SK-N-SH treated with all-trans-retinoic acid at 6 μM for 48 hours (cell line): ENCODE data around the gene SKAP2.

Experiments used
- ATAC-seq: fragments of 200-7000 bp; cut with Tn5 transposase; 3 replicates; pipeline ENCODE4 v1.9.1; 2020; ENCODE audit warnings: mild to moderate bottlenecking, moderate library complexity
- ARNTL ChIP-seq: fragments of 450-650 bp; formaldehyde crosslinking; IDR thresholded peaks from 2 replicates; pipeline ENCODE4 v1.5.0; 2020; ENCODE audit warnings: low read depth, mild to moderate bottlenecking, moderate library complexity, borderline replicate concordance
- BACH2 ChIP-seq: fragments of 250-450 bp; sonication (Bioruptor Pico); IDR thresholded peaks from 2 replicates; pipeline ENCODE4 v1.9.0; 2021; ENCODE audit warnings: mild to moderate bottlenecking, borderline replicate concordance
- CREB5 ChIP-seq: fragments of 250-450 bp; sonication (Bioruptor Pico); IDR thresholded peaks from 2 replicates; pipeline ENCODE4 v1.5.1; 2020; ENCODE audit warnings: low read depth, mild to moderate bottlenecking, moderate library complexity
- ESRRG ChIP-seq: fragments of 250-450 bp; sonication (Bioruptor Pico); IDR thresholded peaks from 2 replicates; pipeline ENCODE4 v1.6.1; 2021; ENCODE audit warnings: mild to moderate bottlenecking
- GLIS3 ChIP-seq: fragments of 250-450 bp; sonication (Bioruptor Pico); IDR thresholded peaks from 2 replicates; pipeline ENCODE4 v1.5.0; 2020; ENCODE audit warnings: mild to moderate bottlenecking, moderate library complexity
- OSR1 ChIP-seq: fragments of 250-450 bp; sonication (Bioruptor Pico); IDR thresholded peaks from 2 replicates; pipeline ENCODE4 v1.8.0; 2022; ENCODE audit warnings: moderate library complexity, mild to moderate bottlenecking, inconsistent platforms
- POU6F1 ChIP-seq: fragments of 250-450 bp; sonication (Bioruptor Pico); IDR thresholded peaks from 2 replicates; pipeline ENCODE4 v1.8.0; 2021; ENCODE audit warnings: low read depth, mild to moderate bottlenecking, moderate library complexity, borderline replicate concordance
- PPARA ChIP-seq: fragments of 250-450 bp; sonication (Bioruptor Pico); IDR thresholded peaks from 2 replicates; pipeline ENCODE4 v1.5.0; 2020; ENCODE audit warnings: mild to moderate bottlenecking, borderline replicate concordance
- RARB ChIP-seq: fragments of 250-450 bp; sonication (Bioruptor Pico); IDR thresholded peaks from 2 replicates; pipeline ENCODE4 v1.8.0; 2021; ENCODE audit warnings: mild to moderate bottlenecking, moderate library complexity
- TCF4 ChIP-seq: fragments of 250-450 bp; sonication (Bioruptor Pico); IDR thresholded peaks from 2 replicates; pipeline ENCODE4 v1.8.0; 2021; ENCODE audit warnings: mild to moderate bottlenecking, moderate library complexity, borderline replicate concordance
- TOX ChIP-seq: fragments of 250-450 bp; sonication (Bioruptor Pico); IDR thresholded peaks from 2 replicates; pipeline ENCODE4 v1.8.0; 2021; ENCODE audit warnings: mild to moderate bottlenecking, moderate library complexity, borderline replicate concordance
- ZC3H10 ChIP-seq: fragments of 250-450 bp; sonication (Bioruptor Pico); IDR thresholded peaks from 2 replicates; pipeline ENCODE4 v1.5.1; 2021; ENCODE audit warnings: mild to moderate bottlenecking, moderate library complexity
- ZFP3 ChIP-seq: fragments of 250-450 bp; sonication (Bioruptor Pico); IDR thresholded peaks from 2 replicates; pipeline ENCODE4 v1.5.0; 2020; ENCODE audit warnings: mild to moderate bottlenecking, moderate library complexity
- ZFP30 ChIP-seq: fragments of 450-650 bp; formaldehyde crosslinking; IDR thresholded peaks from 2 replicates; pipeline ENCODE4 v1.5.0; 2022; ENCODE audit warnings: mild to moderate bottlenecking, moderate library complexity
- ZNF70 ChIP-seq: fragments of 450-650 bp; formaldehyde crosslinking; IDR thresholded peaks from 2 replicates; pipeline ENCODE4 v1.5.0; 2020; ENCODE audit warnings: mild to moderate bottlenecking, moderate library complexity
- ZNF8 ChIP-seq: fragments of 450-650 bp; formaldehyde crosslinking; IDR thresholded peaks from 2 replicates; pipeline ENCODE4 v1.5.0; 2020; ENCODE audit warnings: mild to moderate bottlenecking, moderate library complexity
- TF ChIP-seq, protein P1 (sequence below): fragments of 250-450 bp; sonication (Bioruptor Pico); IDR thresholded peaks from 2 replicates; pipeline ENCODE4 v1.5.0; 2020; ENCODE audit warnings: mild to moderate bottlenecking, moderate library complexity
- TF ChIP-seq, protein P2 (sequence below): fragments of 250-450 bp; sonication (Bioruptor Pico); IDR thresholded peaks from 2 replicates; pipeline ENCODE4 v1.5.1; 2021; ENCODE audit warnings: mild to moderate bottlenecking, moderate library complexity
- TF ChIP-seq, protein P3 (sequence below): fragments of 250-450 bp; sonication (Bioruptor Pico); IDR thresholded peaks from 2 replicates; pipeline ENCODE4 v1.8.0; 2020; ENCODE audit warnings: mild to moderate bottlenecking, moderate library complexity, borderline replicate concordance

The SKAP2 gene

DNA sequence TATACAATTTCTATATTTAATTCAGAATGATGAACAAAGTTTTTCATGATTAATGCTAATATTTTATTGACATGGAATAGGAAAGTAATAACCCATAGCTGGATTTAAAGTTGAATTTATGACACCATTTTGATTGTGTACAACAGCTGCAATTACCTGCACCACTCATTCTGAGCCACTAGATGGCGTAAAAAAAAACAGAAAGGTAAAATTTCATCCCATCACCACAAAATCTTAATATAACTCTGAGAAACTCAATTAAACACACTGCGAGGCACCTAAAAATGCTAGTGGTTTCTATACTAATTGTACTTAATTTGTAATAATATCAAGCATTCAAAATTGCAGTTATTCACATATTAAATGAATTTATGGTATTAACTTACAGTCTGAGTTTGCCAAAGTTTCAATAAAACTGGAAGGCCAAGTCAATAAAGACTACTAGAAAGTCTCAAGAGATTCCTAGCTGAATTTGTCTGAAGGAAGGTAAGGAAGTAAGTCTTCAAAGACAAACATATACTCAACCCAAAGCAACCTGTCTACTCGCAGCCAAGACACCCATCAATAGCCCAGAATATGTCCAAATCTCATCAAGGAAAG is 182.5 kb downstream of the SKAP2 start:
- peak; percentile 73 for ATAC-seq
- no peak for TF ChIP-seq GLIS3 (CRISPR knock-in tag)
- TF ChIP-seq ZNF8, result no peak
- TF ChIP-seq RARB, result no peak
- TF ChIP-seq, protein P1, sequence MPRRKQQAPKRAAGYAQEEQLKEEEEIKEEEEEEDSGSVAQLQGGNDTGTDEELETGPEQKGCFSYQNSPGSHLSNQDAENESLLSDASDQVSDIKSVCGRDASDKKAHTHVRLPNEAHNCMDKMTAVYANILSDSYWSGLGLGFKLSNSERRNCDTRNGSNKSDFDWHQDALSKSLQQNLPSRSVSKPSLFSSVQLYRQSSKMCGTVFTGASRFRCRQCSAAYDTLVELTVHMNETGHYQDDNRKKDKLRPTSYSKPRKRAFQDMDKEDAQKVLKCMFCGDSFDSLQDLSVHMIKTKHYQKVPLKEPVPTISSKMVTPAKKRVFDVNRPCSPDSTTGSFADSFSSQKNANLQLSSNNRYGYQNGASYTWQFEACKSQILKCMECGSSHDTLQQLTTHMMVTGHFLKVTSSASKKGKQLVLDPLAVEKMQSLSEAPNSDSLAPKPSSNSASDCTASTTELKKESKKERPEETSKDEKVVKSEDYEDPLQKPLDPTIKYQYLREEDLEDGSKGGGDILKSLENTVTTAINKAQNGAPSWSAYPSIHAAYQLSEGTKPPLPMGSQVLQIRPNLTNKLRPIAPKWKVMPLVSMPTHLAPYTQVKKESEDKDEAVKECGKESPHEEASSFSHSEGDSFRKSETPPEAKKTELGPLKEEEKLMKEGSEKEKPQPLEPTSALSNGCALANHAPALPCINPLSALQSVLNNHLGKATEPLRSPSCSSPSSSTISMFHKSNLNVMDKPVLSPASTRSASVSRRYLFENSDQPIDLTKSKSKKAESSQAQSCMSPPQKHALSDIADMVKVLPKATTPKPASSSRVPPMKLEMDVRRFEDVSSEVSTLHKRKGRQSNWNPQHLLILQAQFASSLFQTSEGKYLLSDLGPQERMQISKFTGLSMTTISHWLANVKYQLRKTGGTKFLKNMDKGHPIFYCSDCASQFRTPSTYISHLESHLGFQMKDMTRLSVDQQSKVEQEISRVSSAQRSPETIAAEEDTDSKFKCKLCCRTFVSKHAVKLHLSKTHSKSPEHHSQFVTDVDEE (CRISPR knock-in tag), result no peak
- no peak for TF ChIP-seq TCF4 (CRISPR knock-in tag)

- ATAC-seq, result no peak
- TF ChIP-seq, protein P2, sequence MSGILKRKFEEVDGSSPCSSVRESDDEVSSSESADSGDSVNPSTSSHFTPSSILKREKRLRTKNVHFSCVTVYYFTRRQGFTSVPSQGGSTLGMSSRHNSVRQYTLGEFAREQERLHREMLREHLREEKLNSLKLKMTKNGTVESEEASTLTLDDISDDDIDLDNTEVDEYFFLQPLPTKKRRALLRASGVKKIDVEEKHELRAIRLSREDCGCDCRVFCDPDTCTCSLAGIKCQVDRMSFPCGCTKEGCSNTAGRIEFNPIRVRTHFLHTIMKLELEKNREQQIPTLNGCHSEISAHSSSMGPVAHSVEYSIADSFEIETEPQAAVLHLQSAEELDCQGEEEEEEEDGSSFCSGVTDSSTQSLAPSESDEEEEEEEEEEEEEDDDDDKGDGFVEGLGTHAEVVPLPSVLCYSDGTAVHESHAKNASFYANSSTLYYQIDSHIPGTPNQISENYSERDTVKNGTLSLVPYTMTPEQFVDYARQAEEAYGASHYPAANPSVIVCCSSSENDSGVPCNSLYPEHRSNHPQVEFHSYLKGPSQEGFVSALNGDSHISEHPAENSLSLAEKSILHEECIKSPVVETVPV (CRISPR knock-in tag), result no peak
- TF ChIP-seq POU6F1 (no peak), CREB5 (CRISPR knock-in tag) (no peak), ZC3H10 (CRISPR knock-in tag) (no peak), BACH2 (CRISPR knock-in tag) (no peak), TOX (CRISPR knock-in tag) (no peak), ESRRG (CRISPR knock-in tag) (no peak), RARB (no peak), ZFP3 (CRISPR knock-in tag) (no peak), PPARA (no peak), ZFP30 (CRISPR knock-in tag) (no peak)
- TF ChIP-seq, protein P3, sequence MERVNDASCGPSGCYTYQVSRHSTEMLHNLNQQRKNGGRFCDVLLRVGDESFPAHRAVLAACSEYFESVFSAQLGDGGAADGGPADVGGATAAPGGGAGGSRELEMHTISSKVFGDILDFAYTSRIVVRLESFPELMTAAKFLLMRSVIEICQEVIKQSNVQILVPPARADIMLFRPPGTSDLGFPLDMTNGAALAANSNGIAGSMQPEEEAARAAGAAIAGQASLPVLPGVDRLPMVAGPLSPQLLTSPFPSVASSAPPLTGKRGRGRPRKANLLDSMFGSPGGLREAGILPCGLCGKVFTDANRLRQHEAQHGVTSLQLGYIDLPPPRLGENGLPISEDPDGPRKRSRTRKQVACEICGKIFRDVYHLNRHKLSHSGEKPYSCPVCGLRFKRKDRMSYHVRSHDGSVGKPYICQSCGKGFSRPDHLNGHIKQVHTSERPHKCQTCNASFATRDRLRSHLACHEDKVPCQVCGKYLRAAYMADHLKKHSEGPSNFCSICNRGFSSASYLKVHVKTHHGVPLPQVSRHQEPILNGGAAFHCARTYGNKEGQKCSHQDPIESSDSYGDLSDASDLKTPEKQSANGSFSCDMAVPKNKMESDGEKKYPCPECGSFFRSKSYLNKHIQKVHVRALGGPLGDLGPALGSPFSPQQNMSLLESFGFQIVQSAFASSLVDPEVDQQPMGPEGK (CRISPR knock-in tag), result no peak
These were observed 183.8 kb downstream of the SKAP2 start for GRCh38 chr7:26680587-26680986.

GRCh38 chr7:26675143-26675887 is 189.1 kb downstream of the SKAP2 start:
- TF ChIP-seq ZNF70 (CRISPR knock-in tag) (no peak), OSR1 (no peak), RARB (no peak), ZC3H10 (CRISPR knock-in tag) (no peak), TOX (CRISPR knock-in tag) (no peak), ZFP3 (CRISPR knock-in tag) (no peak), ESRRG (CRISPR knock-in tag) (no peak), ARNTL (no peak)
- TF ChIP-seq, protein P2 (CRISPR knock-in tag), result no peak
- TF ChIP-seq, protein P1 (CRISPR knock-in tag), result no peak
- no peak for ATAC-seq
